Central memory CD4-positive, alpha-beta T cell (primary cell): ENCODE measurements around the gene PDE2A.

Source experiments
- DNase-seq: peaks from one replicate; pipeline ENCODE4 v3.0.0; 2022

The PDE2A gene

GRCh38 chr11:72534371-72535193, 139.6 kb downstream of the PDE2A start:
- no peak for DNase-seq

- no peak for DNase-seq
These were observed 145.2 kb downstream of the PDE2A start for GRCh38 chr11:72529068-72529467.

- DNase-seq = no peak
These were observed 146.1 kb downstream of the PDE2A start for GRCh38 chr11:72528121-72528520.
